Hepatocyte (in vitro differentiated cells): ENCODE results near the gene WDR48. TPM values are rescaled to one million over a fixed set of nuclear protein-coding genes. Genes with fewer than 3 reads are reported as not detected.

Source experiments
- DNase-seq: peaks from one replicate; pipeline ENCODE4 v3.0.0-alpha.2; 2016; ENCODE audit warnings: low spot score
- H2AFZ ChIP-seq: fragments of 200-600 bp; sonication (generic); 2 replicates; pipeline ENCODE4 v1.6.0; 2016; ENCODE audit warnings: antibody characterized with exemption, mild to moderate bottlenecking
- H3K27ac ChIP-seq: fragments of 200-600 bp; sonication (generic); 2 replicates; pipeline ENCODE4 v1.5.1; 2016; ENCODE audit warnings: mild to moderate bottlenecking
- H3K27me3 ChIP-seq: fragments of 200-600 bp; sonication (generic); 2 replicates; pipeline ENCODE4 v1.6.1; 2016
- H3K36me3 ChIP-seq: fragments of 200-600 bp; sonication (generic); replicated peaks from 2 replicates; pipeline ENCODE4 v1.5.1; 2016; ENCODE audit warnings: low read depth; ENCODE audit not compliant: insufficient read depth
- H3K4me1 ChIP-seq: fragments of 200-600 bp; sonication (generic); 2 replicates; pipeline ENCODE4 v1.5.1; 2016; ENCODE audit warnings: mild to moderate bottlenecking, moderate library complexity; ENCODE audit not compliant: insufficient read depth
- H3K4me2 ChIP-seq: fragments of 200-600 bp; sonication (generic); 2 replicates; pipeline ENCODE4 v1.6.0; 2016
- H3K4me3 ChIP-seq: fragments of 200-600 bp; sonication (generic); 2 replicates; pipeline ENCODE4 v1.5.1; 2016; ENCODE audit warnings: mild to moderate bottlenecking
- H3K79me2 ChIP-seq: fragments of 200-600 bp; sonication (generic); 2 replicates; pipeline ENCODE4 v1.6.0; 2017; ENCODE audit warnings: mild to moderate bottlenecking
- H3K9me2 ChIP-seq: fragments of 200-600 bp; sonication (generic); replicated peaks from 2 replicates; pipeline ENCODE4 v1.6.0; 2017; ENCODE audit warnings: mild to moderate bottlenecking; ENCODE audit not compliant: insufficient read depth
- H3K9me3 ChIP-seq: fragments of 200-600 bp; sonication (generic); 2 replicates; pipeline ENCODE4 v1.5.1; 2016; ENCODE audit warnings: low read depth, mild to moderate bottlenecking
- H4K20me1 ChIP-seq: fragments of 200-600 bp; sonication (generic); 2 replicates; pipeline ENCODE4 v1.6.0; 2016; ENCODE audit warnings: mild to moderate bottlenecking; ENCODE audit not compliant: insufficient read depth, poor library complexity, severe bottlenecking
- EZH2 ChIP-seq: fragments of 200-600 bp; sonication (generic); IDR thresholded peaks from 2 replicates; pipeline ENCODE4 v1.6.1; 2016; ENCODE audit warnings: antibody characterized with exemption, mild to moderate bottlenecking, borderline replicate concordance
- EZH2phosphoT487 ChIP-seq: fragments of 200-600 bp; sonication (generic); IDR thresholded peaks from one replicate; pipeline ENCODE4 v1.6.1; 2018; ENCODE audit warnings: antibody characterized with exemption, mild to moderate bottlenecking, low read depth, moderate library complexity; ENCODE audit not compliant: unreplicated experiment, severe bottlenecking
- WGBS: methylation state at CpG from one replicate; pipeline ENCODE4 v1.1.6; 2016; ENCODE audit warnings: low lambda C conversion rate; ENCODE audit errors: missing lambda C conversion rate; 5-methylcytosine and 5-hydroxymethylcytosine counted together
- polyA plus RNA-seq: library from polyadenylated mRNA; unstranded; fragments of >200 nt; fragmentation: Nextera tagmentation; extraction: Ambion mirVana; gene quantifications from 2 replicates; pipeline ENCODE4 v1.2.1, GENCODE V29; 2016
- total RNA-seq: library from RNA; depleted of rRNA; stranded (reverse); fragments of >200 nt; gene quantifications from 2 replicates; pipeline ENCODE4 v1.2.3, GENCODE V29; 2014
- TF ChIP-seq, protein P1 (sequence below): fragments of 200-600 bp; sonication (generic); IDR thresholded peaks from 2 replicates; pipeline ENCODE4 v1.5.1; 2016; ENCODE audit warnings: antibody characterized with exemption, mild to moderate bottlenecking; ENCODE audit not compliant: poor library complexity

Gene WDR48
- total and polyA plus RNA-seq, 2 experiments from 2014 or later, result 25.0 to 34.7 TPM

DNA sequence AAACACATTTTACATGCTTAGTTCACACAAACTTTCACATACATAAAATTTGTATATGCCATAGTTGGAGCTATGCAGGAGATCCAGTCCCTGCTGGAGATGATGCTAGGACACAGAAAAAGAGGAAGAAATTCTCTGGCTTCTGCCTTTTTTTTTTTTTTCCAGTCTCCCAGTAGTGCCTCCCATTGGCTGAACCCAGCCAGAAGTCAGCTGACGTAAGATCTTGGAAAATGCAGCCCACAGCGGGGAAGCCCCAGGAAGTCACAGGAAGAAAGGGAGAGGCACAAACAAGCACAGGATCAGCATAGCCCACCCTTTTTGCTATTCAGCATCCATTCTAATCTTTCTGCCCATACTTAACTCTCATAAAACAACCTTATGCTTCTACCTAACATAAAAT is 38.5 kb upstream of the WDR48 start:
- TF ChIP-seq EZH2phosphoT487 (no peak), EZH2 (no peak)
- TF ChIP-seq, protein P1, sequence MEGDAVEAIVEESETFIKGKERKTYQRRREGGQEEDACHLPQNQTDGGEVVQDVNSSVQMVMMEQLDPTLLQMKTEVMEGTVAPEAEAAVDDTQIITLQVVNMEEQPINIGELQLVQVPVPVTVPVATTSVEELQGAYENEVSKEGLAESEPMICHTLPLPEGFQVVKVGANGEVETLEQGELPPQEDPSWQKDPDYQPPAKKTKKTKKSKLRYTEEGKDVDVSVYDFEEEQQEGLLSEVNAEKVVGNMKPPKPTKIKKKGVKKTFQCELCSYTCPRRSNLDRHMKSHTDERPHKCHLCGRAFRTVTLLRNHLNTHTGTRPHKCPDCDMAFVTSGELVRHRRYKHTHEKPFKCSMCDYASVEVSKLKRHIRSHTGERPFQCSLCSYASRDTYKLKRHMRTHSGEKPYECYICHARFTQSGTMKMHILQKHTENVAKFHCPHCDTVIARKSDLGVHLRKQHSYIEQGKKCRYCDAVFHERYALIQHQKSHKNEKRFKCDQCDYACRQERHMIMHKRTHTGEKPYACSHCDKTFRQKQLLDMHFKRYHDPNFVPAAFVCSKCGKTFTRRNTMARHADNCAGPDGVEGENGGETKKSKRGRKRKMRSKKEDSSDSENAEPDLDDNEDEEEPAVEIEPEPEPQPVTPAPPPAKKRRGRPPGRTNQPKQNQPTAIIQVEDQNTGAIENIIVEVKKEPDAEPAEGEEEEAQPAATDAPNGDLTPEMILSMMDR, result no peak
- Histone ChIP-seq H3K4me1 (no peaks in the 10 kb centered on the region), H3K36me3 (no peaks in the 10 kb centered on the region), H3K4me2 (no peak overlapping the region), H3K9me3 (no peaks in the 10 kb centered on the region), H3K9me2 (no peaks in the 10 kb centered on the region), H3K27ac (no peak overlapping the region), H3K27me3 (no peaks in the 10 kb centered on the region), H3K4me3 (no peak overlapping the region), H3K79me2 (no peaks in the 10 kb centered on the region), H2AFZ (no peak overlapping the region), H4K20me1 (no peaks in the 10 kb centered on the region)
- no peak for DNase-seq
- WGBS, result 52% methylated on average over 2 of the region's 2 CpGs

DNA sequence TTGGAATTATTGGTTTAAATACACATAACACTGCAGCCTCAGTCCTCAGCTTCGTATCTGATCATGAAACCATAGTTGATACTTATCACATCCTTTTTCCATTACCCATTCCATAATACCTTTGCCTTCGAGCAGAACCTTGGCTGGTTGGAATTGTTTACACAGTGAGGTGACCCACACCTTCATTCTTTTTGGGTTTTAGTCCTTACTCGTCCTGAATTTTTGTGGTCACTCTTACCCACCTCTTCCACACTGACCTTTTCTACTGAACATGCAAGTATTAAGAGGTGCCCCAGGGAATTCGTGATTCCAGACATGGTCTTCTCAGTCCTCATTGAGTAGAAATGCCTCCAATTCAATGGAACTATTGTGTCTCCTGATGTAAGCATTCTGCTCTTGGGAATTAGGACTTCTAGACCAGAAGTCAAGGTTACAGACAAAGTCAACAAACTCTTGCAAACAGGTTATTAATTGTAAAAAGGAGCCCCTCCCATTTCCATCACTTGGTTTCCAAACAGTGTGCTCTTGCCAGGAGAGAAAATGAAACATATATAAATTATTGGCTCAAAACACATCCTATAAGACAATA is 37.8 kb upstream of the WDR48 start:
- WGBS, result 72% methylated on average over 4 of the region's 4 CpGs
- H3K9me3 ChIP-seq, result no peaks in the 10 kb centered on the region

GRCh38 chr3:39015418-39015817 is 36.4 kb upstream of the WDR48 start:
- no peaks in the 10 kb centered on the region for H3K4me1 ChIP-seq
- H3K9me2 ChIP-seq, result no peaks in the 10 kb centered on the region
- DNase-seq, result no peak
- no peaks in the 10 kb centered on the region for H3K79me2 ChIP-seq
- H3K27ac ChIP-seq, result no peak overlapping the region
- H3K36me3 ChIP-seq, result no peaks in the 10 kb centered on the region
- H4K20me1 ChIP-seq, result no peaks in the 10 kb centered on the region
- no peak for TF ChIP-seq EZH2
- TF ChIP-seq, protein P1, result no peak
- no peak for TF ChIP-seq EZH2phosphoT487
- no peaks in the 10 kb centered on the region for H3K9me3 ChIP-seq
- no peak overlapping the region for H3K4me2 ChIP-seq
- WGBS, result 88% methylated on average over 3 of the region's 3 CpGs
- H2AFZ ChIP-seq, result no peak overlapping the region
- no peaks in the 10 kb centered on the region for H3K27me3 ChIP-seq
- no peak overlapping the region for H3K4me3 ChIP-seq

More for the DNA sequence above, 37.8 kb upstream of the WDR48 start:
- Histone ChIP-seq H3K36me3 (no peaks in the 10 kb centered on the region), H3K27ac (no peak overlapping the region), H3K27me3 (no peaks in the 10 kb centered on the region), H4K20me1 (no peaks in the 10 kb centered on the region), H3K9me2 (no peaks in the 10 kb centered on the region), H3K4me3 (no peak overlapping the region), H3K79me2 (no peaks in the 10 kb centered on the region), H3K4me1 (no peaks in the 10 kb centered on the region), H3K4me2 (no peak overlapping the region), H2AFZ (no peak overlapping the region)
- TF ChIP-seq, protein P1, result no peak
- TF ChIP-seq EZH2phosphoT487 (no peak), EZH2 (no peak)
- no peak for DNase-seq
